ENCODE measurements around the gene SEC24B.

DNA sequence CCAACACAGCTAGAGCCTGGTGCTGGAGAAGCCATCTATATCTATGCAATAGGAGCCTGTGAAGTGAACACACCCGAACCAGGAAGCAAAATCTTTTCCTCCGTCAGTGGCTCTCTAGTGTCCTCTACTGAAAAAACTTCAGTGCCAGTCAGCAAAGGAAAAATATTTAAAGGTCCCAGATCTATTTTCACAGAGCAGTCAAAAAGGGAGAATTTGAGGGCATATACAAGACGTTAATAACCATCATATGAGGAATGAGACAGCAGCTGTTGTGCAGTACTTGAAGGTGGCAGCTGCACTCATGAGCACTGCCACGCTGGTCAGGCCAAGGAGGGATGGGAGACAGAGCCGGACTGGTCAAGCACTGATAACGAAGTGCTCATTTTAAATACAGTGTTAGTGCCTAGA is 140.8 kb downstream of the SEC24B start:
- TF ChIP-seq, protein P1, sequence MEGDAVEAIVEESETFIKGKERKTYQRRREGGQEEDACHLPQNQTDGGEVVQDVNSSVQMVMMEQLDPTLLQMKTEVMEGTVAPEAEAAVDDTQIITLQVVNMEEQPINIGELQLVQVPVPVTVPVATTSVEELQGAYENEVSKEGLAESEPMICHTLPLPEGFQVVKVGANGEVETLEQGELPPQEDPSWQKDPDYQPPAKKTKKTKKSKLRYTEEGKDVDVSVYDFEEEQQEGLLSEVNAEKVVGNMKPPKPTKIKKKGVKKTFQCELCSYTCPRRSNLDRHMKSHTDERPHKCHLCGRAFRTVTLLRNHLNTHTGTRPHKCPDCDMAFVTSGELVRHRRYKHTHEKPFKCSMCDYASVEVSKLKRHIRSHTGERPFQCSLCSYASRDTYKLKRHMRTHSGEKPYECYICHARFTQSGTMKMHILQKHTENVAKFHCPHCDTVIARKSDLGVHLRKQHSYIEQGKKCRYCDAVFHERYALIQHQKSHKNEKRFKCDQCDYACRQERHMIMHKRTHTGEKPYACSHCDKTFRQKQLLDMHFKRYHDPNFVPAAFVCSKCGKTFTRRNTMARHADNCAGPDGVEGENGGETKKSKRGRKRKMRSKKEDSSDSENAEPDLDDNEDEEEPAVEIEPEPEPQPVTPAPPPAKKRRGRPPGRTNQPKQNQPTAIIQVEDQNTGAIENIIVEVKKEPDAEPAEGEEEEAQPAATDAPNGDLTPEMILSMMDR (conservative IDR thresholded peaks at IDR 0.05; ENCODE audit: low read depth, low read length): peak; percentile 39; the same call in 1 of the 2 replicates
- TF ChIP-seq EZH2 (IDR thresholded peaks at IDR 0.05; ENCODE audit: borderline replicate concordance, low read depth, low read length, poor library complexity, severe bottlenecking): no peak
